HG02943 (cell line): Measurements from ENCODE around the gene MRAP2.
"Not testable (repeated sequence)": the region's sequence is repeated elsewhere in the genome, so short reads cannot be mapped to it uniquely, and the experiment has no call there.

Experiments used
- ATAC-seq: cut with Tn5 transposase; IDR thresholded peaks from one replicate; pipeline ENCODE4 v1.9.1; 2021; ENCODE audit warnings: mild to moderate bottlenecking, low read depth, moderate library complexity; ENCODE audit not compliant: unreplicated experiment

The MRAP2 gene

GRCh38 chr6:84027340-84028181 lies 6.0 kb upstream of the MRAP2 start:
- no peak for ATAC-seq

DNA sequence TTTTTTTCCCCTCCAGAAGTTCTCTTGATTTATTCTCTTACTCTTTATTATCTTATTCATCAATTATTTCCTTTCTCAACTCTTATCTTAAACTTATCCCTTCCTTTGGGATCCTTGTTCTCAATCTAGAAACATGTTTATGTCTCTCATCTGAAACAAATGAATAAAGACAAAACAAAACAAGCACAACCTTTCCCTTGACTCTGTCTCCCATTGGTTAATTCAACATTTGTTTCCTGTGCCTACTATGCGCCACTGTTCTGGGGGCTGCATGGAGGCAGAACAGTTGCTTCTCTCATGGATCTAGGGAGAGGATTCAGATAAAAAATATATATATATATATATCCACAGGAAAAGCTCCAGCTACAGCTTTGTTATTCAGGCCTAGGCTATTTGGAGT lies 5.2 kb upstream of the MRAP2 start:
- no peak for ATAC-seq

DNA sequence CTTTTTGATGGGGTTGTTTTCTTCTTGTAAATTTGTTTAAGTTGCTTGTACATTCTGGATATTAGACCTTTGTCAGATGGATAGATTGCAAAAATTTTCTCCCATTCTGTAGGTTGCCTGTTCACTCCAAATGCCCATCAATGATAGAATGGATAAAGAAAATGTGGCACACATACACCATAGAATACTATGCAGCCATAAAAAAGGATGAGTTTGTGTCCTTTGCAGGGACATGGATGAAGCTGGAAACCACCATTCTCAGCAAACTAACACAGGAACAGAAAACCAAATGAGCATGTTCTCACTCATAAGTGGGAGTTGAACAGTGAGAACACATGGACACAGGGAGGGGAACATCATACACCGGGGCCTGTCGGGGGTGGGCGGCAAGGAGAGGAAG lies 1.6 kb upstream of the MRAP2 start:
- ATAC-seq: not testable (repeated sequence)

DNA sequence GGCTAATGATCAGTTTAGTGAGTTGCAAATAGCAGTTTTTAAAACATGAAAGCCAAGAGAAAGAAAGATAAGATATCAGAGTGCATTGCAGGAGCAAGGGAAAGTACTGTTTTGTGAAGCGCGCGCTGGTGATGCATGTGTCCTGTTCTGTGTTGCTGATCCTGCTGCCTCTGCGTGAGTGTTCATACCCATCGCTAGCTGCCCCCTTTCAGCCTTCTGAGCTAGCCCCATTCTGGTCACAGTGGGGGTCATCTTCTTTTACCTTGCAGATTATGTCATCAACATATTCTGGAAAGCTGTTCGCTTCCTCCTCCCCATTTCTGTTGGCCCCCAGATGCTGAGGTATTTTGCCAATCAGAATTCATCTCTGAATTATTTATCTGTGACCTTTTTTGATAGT lies 1.9 kb downstream of the MRAP2 start:
- no peak for ATAC-seq

GRCh38 chr6:84037425-84038089 lies 4.0 kb downstream of the MRAP2 start:
- ATAC-seq: no peak

- ATAC-seq: no peak
These were observed 9.0 kb downstream of the MRAP2 start for GRCh38 chr6:84042603-84043002.

- ATAC-seq: no peak
These were observed 10.0 kb downstream of the MRAP2 start for GRCh38 chr6:84043555-84043954.

DNA sequence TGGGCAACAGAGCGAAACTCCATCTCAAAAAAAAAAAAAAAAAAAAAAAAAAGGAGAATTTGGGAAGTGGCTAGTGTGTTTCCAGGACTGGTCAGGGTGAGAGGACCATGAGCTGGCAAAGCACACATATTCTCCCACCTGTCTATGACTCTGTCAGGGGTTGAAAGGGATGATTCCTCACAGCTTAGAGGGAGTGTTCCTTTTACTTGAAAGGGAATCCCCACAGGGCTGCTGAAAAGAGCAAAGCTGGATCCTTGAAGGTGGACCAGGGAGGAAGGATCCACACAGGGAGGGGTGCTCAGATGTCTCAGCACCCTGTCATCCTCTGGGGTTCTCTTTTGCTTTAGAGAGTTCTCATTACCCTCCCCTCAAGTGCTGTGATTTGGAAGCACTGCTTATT lies 13.2 kb downstream of the MRAP2 start:
- ATAC-seq: no peak

DNA sequence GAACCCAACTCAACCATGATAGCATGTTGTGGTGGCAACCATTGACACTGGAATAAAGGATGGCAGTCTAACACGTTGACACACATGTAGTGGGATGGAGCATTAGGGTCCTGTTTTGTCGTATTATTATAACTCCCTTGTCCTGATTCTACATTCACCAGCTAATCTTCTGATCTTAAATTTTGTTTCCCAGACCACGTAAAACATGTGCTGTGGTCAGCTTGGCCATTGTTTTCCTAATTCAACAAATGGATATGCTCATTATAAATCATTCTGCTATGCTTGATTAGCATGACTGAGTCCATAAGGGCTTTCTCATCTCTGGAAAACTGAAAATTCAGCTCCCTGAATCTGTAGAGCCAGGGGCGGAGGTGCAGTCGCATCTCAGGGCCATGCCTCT lies 15.0 kb downstream of the MRAP2 start:
- no peak for ATAC-seq

DNA sequence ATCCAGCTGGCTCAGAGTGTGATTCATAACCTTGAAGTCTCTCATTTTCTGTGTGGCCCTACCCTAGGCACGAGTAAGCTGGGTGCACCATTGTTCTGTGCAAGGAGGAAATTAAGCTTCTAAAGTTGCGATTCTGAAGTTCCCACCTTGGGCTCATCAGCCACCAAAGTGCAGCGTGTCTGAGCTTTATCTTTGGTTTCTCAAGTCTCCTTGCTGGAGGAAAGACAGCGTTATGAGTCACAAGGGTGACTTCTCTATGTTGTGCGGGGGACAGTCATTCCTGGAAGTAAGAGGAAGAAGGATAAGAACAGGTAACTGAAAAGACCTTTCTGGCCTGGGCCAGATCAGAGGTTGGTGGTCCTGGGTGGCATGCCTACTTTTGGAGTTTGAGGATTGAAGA lies 16.8 kb downstream of the MRAP2 start:
- ATAC-seq: no peak

- ATAC-seq: no peak
These were observed 18.8 kb downstream of the MRAP2 start for GRCh38 chr6:84052204-84052882.

- no peak for ATAC-seq
These were observed 19.3 kb downstream of the MRAP2 start for GRCh38 chr6:84052883-84053241.

- ATAC-seq: no peak
These were observed 22.1 kb downstream of the MRAP2 start for GRCh38 chr6:84055647-84056046.

GRCh38 chr6:84057908-84058307 lies 24.3 kb downstream of the MRAP2 start:
- no peak for ATAC-seq

- no peak for ATAC-seq
These were observed 25.5 kb downstream of the MRAP2 start for GRCh38 chr6:84059082-84059481.

DNA sequence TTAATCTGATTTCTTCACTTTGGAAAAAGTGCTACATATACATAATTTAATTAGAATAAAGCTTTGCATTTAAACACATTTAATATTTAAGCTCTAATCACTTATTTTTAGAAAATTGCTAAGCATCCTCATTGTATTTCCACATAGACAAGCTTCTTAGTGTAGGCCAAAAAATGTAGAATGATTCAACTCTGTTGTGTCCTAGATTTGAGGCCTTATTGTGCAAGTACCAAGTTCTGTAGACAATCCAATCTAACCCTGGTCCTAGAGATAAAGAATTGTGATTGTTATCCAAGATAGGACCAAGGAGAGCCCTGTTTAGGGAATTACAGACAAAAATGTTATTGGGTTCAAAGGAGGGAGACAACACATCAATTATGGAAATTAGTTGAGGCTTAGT lies 27.6 kb downstream of the MRAP2 start:
- ATAC-seq: no peak

GRCh38 chr6:84061613-84062398 lies 28.2 kb downstream of the MRAP2 start:
- no peak for ATAC-seq

DNA sequence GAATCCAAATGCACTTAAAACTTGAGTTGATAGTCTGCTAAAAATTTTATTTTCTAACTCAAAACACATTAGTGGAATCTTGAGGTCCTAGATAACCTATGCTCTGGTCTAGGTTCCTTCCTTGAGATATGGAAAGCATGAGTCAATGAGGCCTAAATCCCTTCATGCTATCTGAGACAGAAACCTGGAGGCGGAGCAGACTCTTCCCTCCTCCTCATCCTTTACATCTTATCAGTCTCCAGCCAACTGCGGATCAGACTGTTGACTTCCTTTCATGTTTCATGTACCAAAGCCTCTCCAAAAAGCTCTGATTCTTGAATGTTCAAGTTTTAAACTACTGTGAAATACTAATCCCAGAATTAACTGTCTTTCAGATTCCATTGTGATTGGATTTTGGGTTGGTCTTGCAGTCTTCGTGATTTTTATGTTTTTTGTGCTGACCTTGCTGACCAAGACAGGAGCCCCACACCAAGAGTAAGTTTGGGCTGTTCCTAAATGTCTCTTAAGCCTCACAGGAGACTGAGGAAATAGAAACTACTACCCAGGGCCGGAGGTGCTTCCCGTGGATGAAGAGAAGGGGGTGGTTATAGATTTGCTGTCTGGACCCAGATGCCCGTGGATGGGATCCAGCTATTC lies 29.1 kb downstream of the MRAP2 start:
- ATAC-seq: no peak

DNA sequence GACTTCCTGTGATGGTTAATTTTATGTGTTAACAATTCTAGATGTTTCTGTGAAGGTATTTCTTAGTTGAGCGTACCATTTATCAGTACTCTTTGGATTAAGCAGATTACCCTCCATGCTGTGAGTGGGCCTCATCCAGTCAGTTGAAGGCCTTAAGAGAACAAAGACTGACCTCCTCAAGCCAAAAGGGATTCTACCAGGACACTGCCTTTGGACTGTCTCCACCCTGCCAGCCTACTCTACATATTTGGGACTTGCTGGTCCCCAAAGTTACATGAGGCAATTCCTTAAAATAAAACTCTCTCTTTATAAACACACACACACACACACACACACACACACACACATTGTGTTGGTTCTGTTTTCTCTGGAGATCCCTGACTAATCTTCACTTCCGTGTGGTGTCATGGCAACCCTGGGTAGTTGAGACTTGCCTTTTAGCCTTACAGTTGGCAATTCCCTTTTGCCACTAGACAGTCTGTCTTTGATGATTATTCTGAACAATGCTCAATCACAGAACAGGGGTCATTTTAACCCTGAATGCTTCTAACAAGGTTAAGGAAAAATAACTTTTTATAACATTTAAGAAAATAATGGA lies 32.2 kb downstream of the MRAP2 start:
- ATAC-seq: no peak

DNA sequence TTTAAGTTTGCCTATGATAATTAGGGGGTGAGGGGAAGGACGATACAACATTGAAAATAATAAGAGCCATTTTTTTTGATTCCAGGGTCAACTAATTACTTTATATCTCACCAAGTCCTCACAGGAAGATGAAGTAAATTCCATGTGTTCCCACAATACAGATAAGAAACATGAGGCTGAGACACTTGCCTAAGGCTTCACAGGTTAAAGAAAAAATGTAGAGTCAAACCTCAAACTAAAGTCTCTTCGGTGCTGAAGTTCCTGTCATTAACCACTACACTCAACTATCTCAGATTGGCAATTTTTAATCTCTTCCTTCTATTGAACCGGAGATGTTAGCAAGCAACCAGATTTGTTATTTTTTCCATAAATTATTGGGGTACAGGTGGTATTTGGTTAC lies 33.0 kb downstream of the MRAP2 start:
- no peak for ATAC-seq
